Muscle of back (tissue), 11 donors: ENCODE data around the gene ZBED5. TPM values are rescaled to one million over a fixed set of nuclear protein-coding genes. Genes with fewer than 3 reads are reported as not detected.
"Not testable (repeated sequence)": the region's sequence is repeated elsewhere in the genome, so short reads cannot be mapped to it uniquely, and the experiment has no call there.

Source experiments
- DNase-seq, 3 donors: peaks; one replicate each; pipeline versions ENCODE4 v3.0.0 to v3.0.0-alpha.2; 2013
- polyA plus RNA-seq, 10 donors: library from polyadenylated mRNA; unstranded; fragments of 120-200 nt; gene quantifications; one replicate each; pipeline ENCODE4 v1.2.1, GENCODE V29; 2013; ENCODE audit not compliant: insufficient read length in 10 of 10

The ZBED5 gene
- polyA plus RNA-seq, 10 donors: 55.0 to 89.7 (median 75.7) TPM

DNA sequence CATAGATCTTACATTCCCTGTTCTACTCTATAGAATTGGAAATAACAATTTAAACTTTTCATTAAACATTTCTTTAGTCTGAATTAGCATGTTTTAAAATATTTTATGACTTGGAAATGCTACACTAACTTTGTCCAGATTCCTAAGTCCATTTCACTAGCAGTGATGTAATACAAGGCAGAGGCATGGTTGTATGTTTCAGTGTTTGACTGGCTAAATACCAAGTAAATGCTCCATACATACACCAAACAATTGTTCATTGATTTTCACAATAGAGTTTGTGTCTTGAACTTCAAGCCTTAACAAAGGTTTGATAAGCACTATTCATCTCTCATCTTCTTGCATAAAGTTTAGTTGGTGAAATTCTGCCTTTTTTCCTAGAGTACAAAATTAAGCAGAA is 13.5 kb downstream of the ZBED5 start:
- no peak for DNase-seq

DNA sequence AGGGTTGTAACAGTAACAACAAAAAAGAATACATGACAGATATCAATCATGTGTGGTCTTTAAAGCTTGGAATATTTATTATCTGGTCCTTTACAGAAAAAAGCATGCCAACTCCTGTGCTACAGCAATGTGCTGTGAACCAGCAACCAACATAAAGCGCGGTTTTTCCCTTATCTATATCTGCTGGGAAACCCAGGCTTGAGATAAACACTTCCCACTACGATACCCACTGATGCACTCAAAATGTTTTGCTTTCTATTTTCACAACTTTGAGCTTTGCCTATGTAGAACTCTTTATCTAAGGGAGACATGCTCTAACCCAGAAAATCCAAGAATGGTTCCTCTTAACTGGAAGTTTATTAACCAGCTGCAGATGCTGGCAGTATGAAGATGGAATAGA is 19.0 kb downstream of the ZBED5 start:
- no peak for DNase-seq

DNA sequence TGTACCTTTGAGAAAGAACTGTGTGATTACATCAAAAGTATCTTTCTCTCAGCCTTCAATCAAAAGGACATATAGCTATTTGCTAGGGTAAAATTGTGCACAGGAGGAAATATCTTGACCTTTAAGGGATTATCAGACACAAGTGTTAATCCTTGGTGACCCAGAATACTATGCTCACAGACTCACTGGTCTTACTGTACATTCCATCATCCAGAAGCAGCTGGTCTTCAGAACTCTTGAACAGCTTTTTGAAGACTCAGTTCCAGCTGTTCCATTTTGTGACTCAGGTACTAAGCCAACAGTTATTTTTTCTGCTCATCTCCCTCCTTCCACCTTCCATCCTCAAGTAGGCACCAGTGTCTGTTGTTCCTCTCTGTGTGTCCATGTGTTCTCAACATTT is 19.8 kb downstream of the ZBED5 start:
- DNase-seq: no peak

DNA sequence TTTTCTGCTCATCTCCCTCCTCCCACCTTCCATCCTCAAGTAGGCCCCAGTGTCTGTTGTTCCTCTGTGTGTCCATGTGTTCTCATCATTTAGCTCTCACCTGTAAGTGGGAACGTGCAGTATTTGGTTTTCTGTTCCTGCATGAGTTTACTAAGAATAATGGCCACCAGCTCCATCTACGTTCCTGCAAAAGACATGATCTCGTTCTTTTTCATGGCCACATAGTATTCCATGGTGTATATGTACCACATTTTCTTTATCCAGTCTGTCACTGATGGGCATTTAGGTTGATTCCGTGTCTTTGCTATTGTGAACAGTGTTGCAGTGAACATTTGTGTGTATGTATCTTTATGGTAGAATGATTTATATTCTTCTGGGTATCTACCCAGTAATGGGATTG is 21.0 kb downstream of the ZBED5 start:
- DNase-seq: not testable (repeated sequence)

DNA sequence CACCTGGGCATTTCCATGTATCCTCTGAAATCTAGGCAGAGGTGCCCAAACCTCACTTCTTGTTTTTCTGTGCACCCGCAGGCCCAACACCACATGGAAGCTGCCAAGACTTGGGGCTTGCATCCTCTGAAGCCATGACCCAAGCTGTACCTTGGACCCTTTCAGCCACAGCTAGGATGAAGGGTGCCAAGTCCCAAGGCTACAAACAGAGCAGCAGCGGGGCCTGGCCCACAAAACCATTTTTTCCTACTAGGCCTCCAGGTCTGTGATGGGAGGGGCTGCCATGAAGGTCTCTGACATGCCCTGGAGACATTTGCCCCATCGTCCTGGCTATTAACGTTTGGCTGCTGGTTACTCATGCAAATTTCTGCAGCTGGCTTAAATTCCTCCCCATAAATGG is 28.7 kb downstream of the ZBED5 start:
- DNase-seq: no peak

DNA sequence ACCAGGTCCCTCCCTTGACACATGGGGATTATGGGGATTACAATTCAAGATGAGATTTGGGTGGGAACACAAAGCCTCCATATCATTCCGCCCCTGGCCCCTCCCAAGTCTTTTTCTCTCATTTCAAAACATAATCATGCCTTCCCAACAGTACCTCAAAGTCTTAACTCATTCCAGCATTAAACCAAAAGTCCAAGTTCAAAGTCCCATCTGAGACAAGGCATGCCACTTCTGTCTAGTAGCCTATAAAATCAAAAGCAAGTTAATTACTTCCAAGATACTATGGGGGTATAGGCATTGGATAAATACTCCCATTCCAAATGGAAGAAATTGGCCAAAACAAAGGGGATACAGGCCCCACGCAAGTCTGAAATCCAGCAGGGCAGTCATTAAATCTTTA is 29.5 kb downstream of the ZBED5 start:
- DNase-seq: no peak

DNA sequence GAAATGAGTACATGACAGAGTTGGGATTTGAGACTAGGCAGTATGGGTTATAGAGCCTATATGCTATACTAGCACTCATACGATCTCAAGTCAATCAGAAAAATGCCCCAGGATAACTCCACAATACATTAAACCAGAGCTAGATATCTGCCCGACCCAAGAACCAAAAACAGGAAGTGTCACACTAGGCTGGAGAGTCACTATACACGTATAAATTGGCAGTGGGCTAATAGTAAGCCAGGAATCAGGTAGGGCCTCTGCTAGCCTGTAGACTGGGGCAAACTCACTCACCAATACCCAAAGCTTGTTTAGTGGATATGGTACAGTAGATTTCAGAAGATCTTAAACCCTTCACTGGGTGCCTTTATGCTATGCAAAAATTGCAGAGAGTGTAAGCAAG is 33.0 kb downstream of the ZBED5 start:
- no peak for DNase-seq

DNA sequence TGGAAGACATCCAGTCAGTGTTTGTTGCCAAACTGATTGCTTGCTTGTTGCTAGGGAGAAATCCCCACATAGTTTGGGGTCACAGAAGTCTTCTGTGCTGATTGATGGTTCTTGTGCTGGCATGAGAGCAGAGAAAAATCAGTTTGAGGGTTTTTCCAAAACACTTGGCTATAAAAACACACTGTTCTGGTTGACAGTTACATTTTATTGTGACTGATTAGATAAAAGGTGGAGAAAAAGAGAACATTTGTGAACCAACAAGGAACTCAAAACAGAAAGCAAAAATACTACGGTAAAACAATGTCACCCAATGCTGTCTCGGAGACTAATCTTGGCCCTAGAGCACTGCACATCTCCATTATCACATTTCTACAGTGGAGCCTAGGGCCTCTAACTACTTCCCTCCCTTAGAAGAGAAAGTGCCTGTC is 34.7 kb downstream of the ZBED5 start:
- DNase-seq: peak in 1 of 3 donors; percentile 12

DNA sequence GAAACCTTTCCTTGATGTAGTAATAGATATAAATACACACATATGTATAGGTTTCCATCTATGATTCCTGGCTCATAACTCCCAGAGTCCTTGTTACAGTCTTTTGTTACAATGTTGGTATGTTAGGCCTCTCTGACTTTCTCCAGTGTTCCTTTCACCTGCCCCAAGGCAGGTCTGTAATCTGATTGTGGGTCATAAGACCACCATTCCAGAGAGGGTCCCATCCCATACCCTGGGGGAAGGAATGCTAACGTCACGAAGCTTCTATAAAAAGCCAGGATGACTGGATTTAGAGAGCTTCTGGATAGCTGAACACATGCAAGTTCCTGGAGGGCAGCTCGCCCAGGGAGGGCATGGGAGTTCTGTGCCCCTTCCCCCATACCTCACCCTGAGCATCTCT is 35.4 kb downstream of the ZBED5 start:
- DNase-seq: not testable (repeated sequence)

DNA sequence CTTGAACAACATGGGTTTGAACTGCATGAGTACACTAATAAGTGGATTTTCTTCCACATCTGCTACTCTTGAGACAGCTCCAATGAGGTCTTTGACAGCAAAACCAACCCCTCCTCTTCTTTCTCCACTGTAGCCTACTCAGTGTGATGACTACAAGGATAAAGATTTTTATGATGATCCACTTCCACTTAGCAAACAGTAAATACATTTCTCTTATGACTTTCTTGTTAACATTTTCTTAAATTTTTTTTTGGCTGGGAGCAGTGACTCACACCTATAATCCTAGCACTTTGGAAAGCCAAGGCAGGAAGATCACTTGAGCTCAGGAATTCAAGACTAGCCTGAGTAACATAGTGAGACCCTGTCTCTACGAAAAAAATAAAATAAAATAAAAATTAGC is 39.3 kb downstream of the ZBED5 start:
- peak in 1 of 3 donors; percentile 80 for DNase-seq

DNA sequence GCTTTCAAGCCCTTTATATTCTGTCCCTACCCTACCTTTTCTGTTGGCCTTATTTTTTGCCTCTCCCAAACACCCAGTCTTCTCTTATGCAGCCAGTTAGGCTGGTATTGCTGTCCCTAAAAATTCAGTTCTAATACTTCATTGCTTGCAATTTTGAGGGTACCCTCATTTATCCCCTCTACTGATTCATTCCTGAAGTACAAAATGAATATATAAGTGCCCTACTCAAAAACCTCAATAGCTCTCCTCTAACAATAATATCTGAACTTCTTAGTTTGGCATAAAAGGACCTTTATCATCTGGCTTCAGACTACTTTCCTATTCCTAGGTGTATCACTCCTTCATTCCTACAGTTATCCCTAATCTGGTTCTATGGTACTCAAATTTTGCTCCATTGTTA is 43.9 kb downstream of the ZBED5 start:
- no peak for DNase-seq

DNA sequence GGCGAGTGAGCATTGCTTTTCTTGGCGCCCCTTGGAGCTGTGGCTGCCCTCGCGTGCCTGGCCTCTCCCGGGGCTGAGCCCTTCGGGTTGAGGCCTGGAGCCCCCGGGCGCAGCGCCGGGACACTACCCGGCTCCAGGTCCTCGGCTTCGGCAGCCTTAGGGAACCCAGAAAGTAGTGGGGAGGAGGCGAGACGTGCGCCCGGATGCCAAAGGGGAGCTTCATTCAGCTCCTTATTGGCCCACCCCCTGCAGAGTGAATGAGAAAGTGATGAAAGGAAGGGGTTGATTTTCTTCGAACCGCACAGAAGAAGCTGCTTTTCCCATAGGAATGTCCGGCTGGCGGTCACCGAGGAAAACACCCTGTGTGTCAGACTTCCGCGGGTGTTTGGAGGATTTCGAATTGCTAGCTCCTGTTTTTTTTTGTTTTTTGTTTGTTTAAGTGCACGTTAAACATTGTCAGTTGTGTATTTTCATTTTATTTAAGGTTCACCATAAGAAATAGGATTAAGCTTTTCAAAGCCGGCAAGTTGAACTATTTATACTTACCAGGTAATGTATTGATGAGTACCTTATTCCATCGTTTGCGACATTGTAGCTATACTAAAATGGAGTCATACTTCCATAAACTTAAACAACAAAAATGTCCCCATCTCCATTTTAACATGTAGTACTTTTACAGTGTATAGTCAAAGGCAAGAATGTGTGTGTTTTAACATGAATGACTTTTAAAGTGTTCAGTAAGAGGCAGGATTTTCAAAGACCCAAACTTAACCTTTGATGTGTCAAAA is 48.3 kb downstream of the ZBED5 start:
- peak in 2 of 3 donors; percentile 53 to 67 for DNase-seq

DNA sequence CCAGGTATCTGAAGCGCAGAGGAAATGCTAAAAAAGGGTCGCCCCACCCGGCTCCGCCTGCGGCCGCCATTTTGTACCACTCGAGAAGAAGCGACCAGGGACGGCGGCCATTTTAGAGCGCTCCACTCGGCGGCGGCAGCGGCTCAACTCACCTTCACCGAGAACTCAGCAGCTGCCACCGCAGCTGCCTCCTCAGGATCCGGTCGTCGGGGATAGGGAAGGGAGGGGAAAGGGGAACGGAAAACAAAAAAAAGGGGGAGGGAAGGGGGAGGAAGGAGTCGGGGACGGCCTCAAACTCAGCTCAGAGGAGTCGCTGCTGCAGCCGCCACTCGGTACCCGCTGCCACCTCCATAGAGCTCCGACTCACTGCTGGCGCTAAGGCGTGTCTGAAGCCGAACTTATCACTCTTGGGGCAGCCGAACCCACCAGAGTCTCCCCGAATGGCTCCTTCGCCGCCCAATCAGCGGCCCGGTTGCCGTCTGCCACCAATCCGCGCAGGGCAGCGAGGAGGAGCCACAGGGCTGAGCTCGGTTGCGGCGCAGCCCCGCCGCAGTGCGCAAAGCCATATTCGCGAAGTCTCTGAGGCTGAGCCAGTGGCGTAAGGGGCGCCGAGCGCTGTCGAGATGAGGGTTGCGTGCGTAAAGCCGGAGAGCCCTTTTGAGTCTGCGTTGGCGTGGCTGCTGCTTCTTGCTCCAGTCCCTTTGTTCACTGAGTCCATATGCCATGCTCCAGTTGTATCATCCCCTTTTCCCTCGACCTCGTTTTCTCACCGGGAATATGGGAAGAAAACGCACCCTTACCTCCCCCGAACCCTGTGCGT is 49.1 kb downstream of the ZBED5 start, which contains the start of gene EIF4G2:
Gene EIF4G2 (minus strand): TSS at position 374 of the 820 bp plus-strand sequence.
- DNase-seq: peak; percentile 99 to 100 (median 99)

DNA sequence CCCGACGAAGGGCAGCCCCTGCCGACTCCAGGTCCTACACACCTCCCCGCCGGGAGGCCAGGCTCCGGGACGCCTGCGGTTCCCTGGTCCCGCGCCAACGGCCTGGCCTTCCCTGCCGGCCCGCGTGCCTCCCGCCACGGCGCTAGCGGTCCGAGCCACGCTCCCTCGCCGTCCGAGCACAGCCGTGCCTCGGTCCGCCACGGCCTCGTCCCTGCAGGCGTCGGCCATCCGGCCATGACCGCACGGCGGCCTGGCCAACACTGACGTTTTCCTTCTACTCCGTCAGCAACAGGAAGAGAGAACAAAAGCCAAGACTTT is 49.7 kb downstream of the ZBED5 start:
- DNase-seq: no peak

DNA sequence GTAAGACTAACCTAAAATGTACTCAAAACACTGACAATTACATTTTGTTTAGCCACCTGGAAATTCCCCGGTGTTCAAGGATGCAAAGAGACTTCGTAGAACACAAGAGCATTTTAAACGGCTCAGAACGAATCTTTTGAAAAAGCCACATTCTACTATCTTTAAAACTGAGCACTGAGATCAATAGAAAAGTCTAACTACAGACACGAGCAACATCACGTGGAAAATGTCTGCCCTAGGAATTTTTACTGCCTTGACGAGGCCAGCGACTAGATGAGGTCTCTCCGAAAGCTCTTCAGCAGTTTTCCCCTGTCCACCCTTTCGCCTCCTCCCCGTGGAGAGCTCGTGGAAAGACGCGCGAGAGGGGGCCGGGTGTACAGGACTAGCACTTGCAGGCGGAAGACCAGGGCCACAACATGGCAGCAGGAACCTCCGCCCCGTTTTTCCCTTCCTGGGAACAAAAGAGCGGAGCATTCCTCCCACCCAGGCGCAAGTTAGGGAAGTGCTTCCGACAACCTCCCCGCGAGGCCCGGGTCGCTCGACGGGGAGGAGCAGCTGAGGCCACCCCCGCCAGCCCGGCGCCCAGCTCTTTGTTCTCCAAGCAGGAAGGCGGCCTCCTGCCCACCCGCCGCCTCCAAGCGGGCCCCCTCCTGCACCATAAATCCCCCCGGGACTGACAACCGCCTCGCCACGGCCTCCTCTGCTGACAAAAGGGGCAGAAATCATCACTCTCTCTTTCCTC is 50.2 kb downstream of the ZBED5 start:
- peak; percentile 46 to 91 (median 68) for DNase-seq

DNA sequence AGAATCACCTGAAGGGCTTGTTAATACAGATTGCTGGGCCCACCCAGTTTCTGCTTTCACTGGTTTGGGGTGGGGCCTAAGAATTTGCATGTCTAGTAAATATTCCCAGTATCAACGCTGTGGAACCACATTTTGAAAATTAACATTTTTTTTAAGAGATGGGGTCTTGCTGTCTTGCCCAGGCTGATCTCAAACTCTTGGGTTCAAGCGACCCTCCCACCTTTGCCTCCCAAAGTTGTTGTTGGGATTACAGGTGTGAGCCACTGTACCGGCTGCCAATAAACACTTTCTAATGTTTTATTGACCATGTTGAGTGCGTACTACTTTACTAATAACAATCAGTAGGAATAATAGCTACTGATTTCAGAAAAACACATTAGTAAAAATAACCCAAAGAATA is 51.6 kb downstream of the ZBED5 start:
- no peak for DNase-seq

DNA sequence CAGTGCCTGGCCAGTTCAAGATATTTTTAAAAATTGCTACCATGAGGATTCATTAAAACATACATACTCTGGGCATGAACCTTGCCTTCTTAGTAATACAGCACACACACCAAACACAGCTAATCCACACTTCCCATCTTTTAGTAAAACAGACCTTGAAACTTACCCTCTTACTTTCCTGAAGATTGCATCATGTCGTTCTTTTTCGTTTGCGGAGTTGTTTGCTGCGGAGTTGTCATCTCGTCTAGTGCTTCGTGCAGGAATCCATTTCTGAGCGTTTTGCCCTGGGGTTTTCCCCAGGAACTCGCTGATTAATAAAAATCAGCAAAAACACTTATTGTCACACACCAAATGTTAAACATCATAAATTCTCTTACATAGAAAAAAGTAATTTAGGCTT is 52.1 kb downstream of the ZBED5 start:
- DNase-seq: no peak

DNA sequence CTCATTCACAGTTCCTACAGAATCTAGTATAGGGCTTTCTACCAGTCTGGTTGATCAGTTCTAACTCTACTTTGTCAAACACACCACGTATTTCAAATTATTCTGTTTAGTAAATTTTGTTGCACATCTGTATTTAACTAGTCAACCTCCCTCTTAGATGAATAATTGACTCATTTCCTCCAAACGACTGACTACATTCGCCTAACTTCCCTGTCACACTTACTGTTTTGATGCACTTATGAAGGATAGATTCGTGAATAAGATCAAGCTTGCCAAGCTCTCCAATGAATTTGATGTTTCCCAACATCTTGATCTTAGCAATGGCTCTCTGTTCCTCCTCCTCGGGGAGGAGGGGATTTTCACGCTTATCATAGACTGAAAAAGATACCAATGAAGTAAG is 54.2 kb downstream of the ZBED5 start:
- no peak for DNase-seq
